GM21381 (cell line): ENCODE measurements around the gene CYSLTR2.
"Not testable (repeated sequence)": the region's sequence is repeated elsewhere in the genome, so short reads cannot be mapped to it uniquely, and the experiment has no call there.

Source experiments
- ATAC-seq: cut with Tn5 transposase; IDR thresholded peaks from one replicate; pipeline ENCODE4 v1.9.1; 2021; ENCODE audit warnings: mild to moderate bottlenecking, moderate library complexity; ENCODE audit not compliant: unreplicated experiment

Gene CYSLTR2

DNA sequence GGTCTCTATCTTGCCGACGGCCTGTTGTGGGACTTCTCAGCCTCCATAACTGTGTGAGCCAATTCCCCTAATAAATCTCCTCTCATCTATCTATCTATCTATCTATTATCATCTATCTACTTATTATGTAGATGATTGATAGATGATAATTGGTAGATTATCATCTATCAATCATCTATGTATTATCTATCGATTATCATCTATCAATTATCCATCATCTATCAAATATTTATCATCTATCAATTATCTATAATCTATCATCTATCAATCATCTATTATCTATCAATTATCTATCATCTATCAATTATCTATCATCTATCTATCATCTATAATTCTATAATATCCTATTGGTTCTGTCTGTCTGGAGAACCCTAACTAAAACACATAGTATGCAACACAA, 33.5 kb downstream of the CYSLTR2 start:
- no peak for ATAC-seq

GRCh38 chr13:48693998-48694397, 40.3 kb downstream of the CYSLTR2 start:
- ATAC-seq = no peak

DNA sequence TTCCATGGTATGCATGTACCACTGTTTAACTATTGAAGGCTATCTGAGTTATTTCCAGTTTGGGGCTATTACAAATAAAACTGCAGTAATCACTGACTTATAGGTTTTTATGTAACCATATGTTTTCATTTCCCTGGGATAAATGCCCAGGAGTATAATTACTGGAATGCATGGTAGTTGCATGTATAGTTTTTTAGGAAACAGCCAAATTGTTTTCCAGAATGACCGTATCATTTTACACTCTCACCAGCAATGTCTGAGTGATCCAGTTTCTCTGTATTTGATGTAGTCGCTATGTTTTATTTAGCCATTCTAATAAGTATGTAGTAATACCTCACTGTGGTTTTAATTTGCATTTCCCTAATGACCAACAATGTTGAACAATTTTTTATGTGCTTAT, 42.0 kb downstream of the CYSLTR2 start:
- no peak for ATAC-seq

DNA sequence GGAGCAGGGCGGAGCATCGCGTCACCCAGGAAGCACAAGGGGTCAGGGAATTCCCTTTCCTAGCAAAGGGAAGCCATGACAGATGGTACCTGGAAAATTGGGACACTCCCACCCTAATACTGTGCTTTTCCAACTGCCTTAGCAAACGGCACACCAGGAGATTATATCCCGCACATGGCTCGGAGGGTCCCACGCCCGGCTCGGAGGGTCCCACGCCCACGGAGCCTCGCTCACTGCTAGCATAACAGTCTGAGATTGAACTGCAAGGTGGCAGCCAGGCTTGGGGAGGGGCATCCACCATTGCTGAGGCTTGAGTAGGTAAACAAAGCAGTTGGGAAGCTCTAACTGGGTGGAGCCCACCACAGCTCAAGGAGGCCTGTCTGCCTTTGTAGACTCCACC, 42.9 kb downstream of the CYSLTR2 start:
- not testable (repeated sequence) for ATAC-seq

DNA sequence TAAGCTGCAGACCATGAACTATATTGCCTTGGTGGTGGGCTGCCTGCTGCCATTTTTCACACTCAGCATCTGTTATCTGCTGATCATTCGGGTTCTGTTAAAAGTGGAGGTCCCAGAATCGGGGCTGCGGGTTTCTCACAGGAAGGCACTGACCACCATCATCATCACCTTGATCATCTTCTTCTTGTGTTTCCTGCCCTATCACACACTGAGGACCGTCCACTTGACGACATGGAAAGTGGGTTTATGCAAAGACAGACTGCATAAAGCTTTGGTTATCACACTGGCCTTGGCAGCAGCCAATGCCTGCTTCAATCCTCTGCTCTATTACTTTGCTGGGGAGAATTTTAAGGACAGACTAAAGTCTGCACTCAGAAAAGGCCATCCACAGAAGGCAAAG, 53.7 kb downstream of the CYSLTR2 start:
- no peak for ATAC-seq

DNA sequence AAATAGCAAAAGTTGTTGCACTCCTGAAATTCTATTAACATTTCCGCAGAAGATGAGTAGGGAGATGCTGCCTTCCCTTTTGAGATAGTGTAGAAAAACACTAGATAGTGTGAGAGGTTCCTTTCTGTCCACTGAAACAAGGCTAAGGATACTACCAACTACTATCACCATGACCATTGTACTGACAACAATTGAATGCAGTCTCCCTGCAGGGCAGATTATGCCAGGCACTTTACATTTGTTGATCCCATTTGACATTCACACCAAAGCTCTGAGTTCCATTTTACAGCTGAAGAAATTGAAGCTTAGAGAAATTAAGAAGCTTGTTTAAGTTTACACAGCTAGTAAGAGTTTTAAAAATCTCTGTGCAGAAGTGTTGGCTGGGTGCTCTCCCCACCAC, 55.0 kb downstream of the CYSLTR2 start:
- ATAC-seq = no peak

- no peak for ATAC-seq
These were observed 55.5 kb downstream of the CYSLTR2 start for GRCh38 chr13:48709213-48709612.

- ATAC-seq = no peak
These were observed 56.4 kb downstream of the CYSLTR2 start for GRCh38 chr13:48710160-48710559.

GRCh38 chr13:48712141-48712540, 58.4 kb downstream of the CYSLTR2 start:
- ATAC-seq = no peak

- no peak for ATAC-seq
These were observed 62.2 kb downstream of the CYSLTR2 start for GRCh38 chr13:48715977-48716376.

DNA sequence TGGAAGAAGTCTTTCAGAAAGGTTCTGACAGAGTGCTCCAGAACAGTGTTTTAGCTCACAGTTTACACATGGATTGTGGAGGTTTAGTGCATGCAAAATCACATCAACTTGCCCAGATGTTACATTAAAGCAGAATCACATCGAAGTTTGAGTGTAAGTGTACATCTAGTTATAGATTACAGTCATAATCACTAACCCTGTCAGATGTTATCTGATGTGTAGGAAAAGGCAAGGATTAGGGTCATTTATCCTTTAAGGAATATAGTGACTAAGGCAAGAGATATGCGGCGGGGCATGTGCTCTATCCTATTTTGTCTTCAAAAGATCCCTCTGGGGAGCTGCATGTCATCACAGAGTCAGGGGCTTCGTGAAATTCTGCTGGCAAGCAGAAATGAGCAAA, 66.9 kb downstream of the CYSLTR2 start:
- no peak for ATAC-seq

DNA sequence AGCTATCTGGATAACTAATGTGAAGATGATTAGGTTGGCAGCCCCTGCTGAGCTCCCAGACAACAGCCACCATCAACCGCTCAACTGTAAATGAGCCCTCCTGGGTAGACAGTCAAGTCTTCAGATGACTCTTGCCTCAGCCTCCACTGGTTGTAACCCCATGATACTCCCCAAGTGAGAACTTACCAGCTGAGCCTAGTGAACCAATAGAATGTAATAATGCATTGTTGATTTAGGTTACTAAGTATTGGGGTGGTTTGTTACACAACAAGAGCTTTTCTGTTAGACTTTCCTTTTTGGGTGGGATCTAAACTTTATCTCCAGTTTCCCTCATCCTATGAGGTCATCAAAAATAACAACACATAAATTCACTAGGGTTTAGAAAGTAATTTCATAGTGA, 69.4 kb downstream of the CYSLTR2 start:
- ATAC-seq = no peak

DNA sequence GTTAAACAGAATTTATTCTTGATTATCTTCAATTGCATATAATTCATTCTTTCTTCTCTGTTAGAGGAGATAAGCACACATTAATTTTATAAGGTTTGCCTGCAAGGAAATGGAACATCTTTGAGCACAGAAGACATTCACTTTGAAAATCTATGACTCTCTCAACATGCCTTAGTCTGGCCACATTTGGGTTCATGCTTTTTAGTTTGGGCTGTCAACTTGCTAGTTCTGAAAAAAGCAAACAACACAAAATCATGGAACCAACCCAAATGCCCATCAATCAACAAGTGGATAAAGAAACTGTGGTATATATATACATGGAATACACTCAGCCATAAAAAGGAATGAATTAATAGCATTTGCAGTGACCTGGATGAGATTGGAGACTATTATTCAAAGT, 71.5 kb downstream of the CYSLTR2 start:
- ATAC-seq = no peak

DNA sequence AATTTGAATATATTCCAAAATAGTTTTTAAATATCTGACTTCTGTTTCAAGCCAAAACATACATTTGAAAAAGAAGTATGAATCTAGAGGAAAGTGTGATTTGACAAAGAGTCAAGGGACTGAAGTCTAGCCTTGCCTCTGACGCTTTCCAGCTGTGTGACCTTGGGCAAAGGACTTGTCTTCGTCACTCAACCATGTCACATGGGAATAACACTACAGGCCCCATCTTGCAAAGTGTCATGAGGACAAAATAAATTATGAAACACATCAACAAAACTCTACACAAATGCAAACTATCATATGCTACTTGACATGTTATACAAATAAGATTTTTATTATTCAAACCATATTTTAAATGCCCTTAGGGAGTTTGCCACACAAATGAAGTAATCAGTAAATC, 73.0 kb downstream of the CYSLTR2 start:
- ATAC-seq = no peak

DNA sequence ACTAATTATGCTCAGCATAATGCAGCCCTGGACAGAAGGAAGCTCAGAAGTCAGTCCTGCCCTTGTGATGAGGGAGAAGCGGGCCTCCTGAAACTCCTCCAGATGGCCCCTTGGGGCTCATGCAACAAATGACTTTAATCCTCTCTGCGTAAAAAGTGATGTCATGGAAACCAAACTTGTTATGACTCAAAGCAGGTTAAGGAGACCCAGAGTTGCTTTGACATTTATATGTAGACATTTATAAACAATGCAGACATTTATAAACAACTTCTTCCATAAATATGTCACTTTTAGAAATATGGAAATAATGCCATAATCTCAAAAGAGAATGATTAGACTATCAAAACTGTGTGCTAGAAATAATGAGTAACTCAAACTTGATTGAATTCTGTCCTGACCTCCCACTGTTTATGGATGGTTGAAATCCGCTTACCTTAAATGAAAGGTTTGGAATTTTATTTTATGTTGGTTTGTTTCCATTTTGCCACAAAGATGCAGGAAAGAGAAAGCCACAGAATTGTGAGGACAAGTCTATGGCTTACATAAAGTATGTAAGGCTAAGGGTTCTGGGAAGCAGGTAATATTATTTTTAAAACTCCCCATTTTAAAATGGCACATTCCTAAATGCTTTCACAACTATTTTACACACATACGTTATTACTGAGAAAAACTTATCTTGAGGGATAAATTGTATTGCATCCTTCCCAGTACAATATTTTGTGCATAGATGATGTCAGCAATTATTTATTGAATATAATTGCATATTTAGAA, 73.7 kb downstream of the CYSLTR2 start:
- no peak for ATAC-seq

DNA sequence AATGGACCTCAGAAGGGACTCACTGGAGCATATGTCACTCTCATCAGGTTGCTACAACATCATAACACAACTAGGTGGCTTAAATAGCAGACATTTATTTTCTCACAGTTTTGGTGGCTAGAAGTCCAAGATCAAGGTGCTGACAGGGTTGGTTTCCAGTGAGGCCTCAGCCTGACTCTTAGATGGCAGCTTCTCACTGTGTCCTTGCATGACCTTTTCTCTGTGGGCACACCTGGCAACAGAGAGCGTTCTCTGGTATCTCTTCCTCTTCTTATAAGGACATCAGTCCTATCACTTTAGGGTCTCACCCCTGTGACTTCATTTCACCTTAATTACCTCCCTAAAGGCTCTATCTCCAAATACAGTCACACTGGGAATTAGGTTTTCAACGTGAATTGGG, 74.5 kb downstream of the CYSLTR2 start:
- ATAC-seq = no peak

GRCh38 chr13:48728876-48729275, 75.1 kb downstream of the CYSLTR2 start:
- ATAC-seq = no peak

DNA sequence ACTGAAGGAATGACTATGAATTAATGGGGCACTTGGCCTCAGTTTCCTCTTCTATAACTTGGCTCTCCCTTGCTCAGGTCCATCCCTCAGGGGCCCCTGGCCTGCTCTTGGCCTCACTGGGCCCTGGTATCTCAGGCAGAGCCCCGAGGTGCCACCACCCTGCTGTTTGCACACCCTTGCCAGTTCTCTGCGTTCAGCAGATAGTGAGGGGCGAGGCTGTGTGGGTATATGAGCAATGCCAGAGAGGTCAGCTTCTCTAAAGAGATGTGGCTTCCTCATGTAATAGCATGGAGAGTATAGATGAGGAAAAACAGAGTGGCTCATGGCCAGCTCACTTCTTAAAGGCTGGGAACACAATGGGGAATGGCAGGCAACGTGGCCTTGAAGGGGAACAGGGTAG, 76.1 kb downstream of the CYSLTR2 start:
- ATAC-seq = no peak

GRCh38 chr13:48731001-48731658, 77.4 kb downstream of the CYSLTR2 start:
- no peak for ATAC-seq

- ATAC-seq = peak; percentile 59
These were observed 78.3 kb downstream of the CYSLTR2 start for GRCh38 chr13:48731957-48732569.

- no peak for ATAC-seq
These were observed 80.1 kb downstream of the CYSLTR2 start for GRCh38 chr13:48733739-48734335.

- ATAC-seq = no peak
These were observed 81.8 kb downstream of the CYSLTR2 start for GRCh38 chr13:48735571-48735970.
